Mammary epithelial cell (primary cell): ENCODE data around the gene STX11.

Experiments used
- CTCF ChIP-seq, 2 donors: IDR thresholded peaks in 1 of 2; conservative IDR thresholded peaks in 1 of 2; 2 replicates each; pipeline ENCODE4 v1.5.1; 2011 to 2012; ENCODE audit warnings: inconsistent platforms in 2 of 2, low read length in 2 of 2, mild to moderate bottlenecking in 2 of 2, control low read depth in 1 of 2, low read depth in 1 of 2; ENCODE audit not compliant: insufficient read depth in 1 of 2; ENCODE audit errors: extremely low read depth in 1 of 2
- EZH2 ChIP-seq: IDR thresholded peaks from 2 replicates; pipeline ENCODE4 v1.6.1; 2012; ENCODE audit warnings: low read length, inconsistent platforms, borderline replicate concordance

DNA sequence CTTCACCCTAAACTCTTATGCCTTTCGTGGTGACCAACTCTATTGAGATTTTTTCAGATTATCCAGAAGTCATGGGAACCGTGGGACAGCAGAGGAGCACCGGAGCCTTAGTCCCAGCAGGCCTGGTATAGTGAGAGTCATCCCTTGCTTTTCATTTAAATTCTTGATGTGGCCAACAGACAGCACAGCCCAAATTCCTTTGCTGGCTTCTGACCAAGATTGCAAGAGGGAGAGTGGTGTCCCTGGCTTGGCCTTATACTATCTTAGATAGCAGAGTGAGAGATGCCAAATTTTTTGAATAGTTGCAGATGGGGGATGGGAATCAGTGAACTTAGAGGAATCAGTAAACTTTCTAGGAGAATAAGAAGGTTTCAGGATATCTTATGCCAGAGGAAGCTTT is 7.8 kb downstream of the STX11 start:
- TF ChIP-seq CTCF (conservative IDR thresholded peaks at IDR 0.05 in 1 of 2, IDR thresholded peaks at IDR 0.05 in 1 of 2; ENCODE audit: extremely low read depth in 1 of 2, insufficient read depth in 1 of 2, low read depth in 1 of 2, low read length in 2 of 2) = no peak
- TF ChIP-seq EZH2 = no peak
